ENCODE measurements around the gene DNAJB1. TPM values are rescaled to one million over a fixed set of nuclear protein-coding genes. Genes with fewer than 3 reads are reported as not detected.

Gene DNAJB1
- total and polyA plus RNA-seq, 2 experiments from 2014 or later, result 43.2 to 53.3 TPM

- no peak overlapping the region for H3K4me3 ChIP-seq
- no peak for ATAC-seq
- no peak overlapping the region for H3K4me2 ChIP-seq
- H3K27me3 ChIP-seq (ENCODE audit: insufficient read depth), result no peaks in the 10 kb centered on the region
- no peaks in the 10 kb centered on the region; the same call in 1 of the 2 replicates for H3K36me3 ChIP-seq (ENCODE audit: insufficient read depth)
- TF ChIP-seq NANOG (IDR thresholded peaks at IDR 0.05; ENCODE audit: borderline replicate concordance) (no peak), ZNF331 (CRISPR knock-in tag; IDR thresholded peaks at IDR 0.05; ENCODE audit: low read depth) (no peak), ZNF114 (CRISPR knock-in tag; IDR thresholded peaks at IDR 0.05) (no peak), EZH2phosphoT487 (IDR thresholded peaks at IDR 0.05; ENCODE audit: unreplicated experiment) (no peak), ZNF462 (CRISPR knock-in tag; IDR thresholded peaks at IDR 0.05) (no peak), CTCF (conservative IDR thresholded peaks at IDR 0.05; ENCODE audit: low read depth in 2 of 2) (no peak), POLR2AphosphoS5 (IDR thresholded peaks at IDR 0.05; ENCODE audit: low read depth) (no peak), ETS1 (IDR thresholded peaks at IDR 0.05) (no peak), JUNB (IDR thresholded peaks at IDR 0.05; ENCODE audit: unreplicated experiment) (no peak), STAT1 (IDR thresholded peaks at IDR 0.05; ENCODE audit: unreplicated experiment) (no peak), CREB1 (CRISPR knock-in tag; IDR thresholded peaks at IDR 0.05; ENCODE audit: low read depth) (no peak), EZH2 (IDR thresholded peaks at IDR 0.05; ENCODE audit: low read depth, unreplicated experiment) (no peak), REST (IDR thresholded peaks at IDR 0.05; ENCODE audit: unreplicated experiment) (no peak)
- no peak overlapping the region for H3K4me3 Mint-ChIP-seq
- H3K36me3 Mint-ChIP-seq (ENCODE audit: low read depth), result peaks cover 3% of the 10 kb centered on the region; the same call in 1 of the 3 replicates
- peaks cover 46% of the 10 kb centered on the region for H3K4me1 ChIP-seq (ENCODE audit: insufficient read depth)
- H3K27me3 Mint-ChIP-seq (ENCODE audit: insufficient read depth, low read depth, poor library complexity), result peaks cover 21% of the 10 kb centered on the region
- H3K9me2 ChIP-seq (ENCODE audit: insufficient read depth), result no peaks in the 10 kb centered on the region
- peaks cover 4% of the 10 kb centered on the region for H4K20me1 ChIP-seq (replicated peaks; ENCODE audit: insufficient read depth)
- H3F3A ChIP-seq (replicated peaks; ENCODE audit: low read depth), result peaks cover 8% of the 10 kb centered on the region; the same call in 1 of the 2 replicates
- peaks cover 47% of the 10 kb centered on the region for H3K79me2 ChIP-seq (replicated peaks; ENCODE audit: insufficient read depth)
- H3K9me3 Mint-ChIP-seq, result no peaks in the 10 kb centered on the region
- H3K4me1 Mint-ChIP-seq, result peaks cover 42% of the 10 kb centered on the region
- peak overlapping the region; percentile 93 for H3K27ac Mint-ChIP-seq
- DNase-seq (ENCODE audit: low spot score), result no peak
- H3K27ac ChIP-seq (ENCODE audit: low read depth), result peak overlapping the region; percentile 80; the same call in 1 of the 2 replicates
- no peak overlapping the region for H2AFZ ChIP-seq
These were observed 42.5 kb upstream of the DNAJB1 start for GRCh38 chr19:14560776-14561108.

Measured in GM23338 (cell line).